Endothelial cell of umbilical vein (primary cell): ENCODE data around the gene RNASE9. TPM values are rescaled to one million over a fixed set of nuclear protein-coding genes. Genes with fewer than 3 reads are reported as not detected.

Source experiments
- BruUV-seq: library from RNA; stranded (reverse); fragments of 400-500 nt; replicated peaks from 2 replicates; lab custom pipeline; 2021; lab: Mats Ljungman, UMichigan
- CTCF ChIA-PET: fragments of 300-600, 350-600 bp; sonication (Branson Sonifier 250); formaldehyde crosslinking; loops from one replicate; lab custom pipeline; 2021; ENCODE audit warnings: antibody characterized with exemption, inconsistent platforms; lab: Charles Lee
- POLR2A ChIA-PET: fragments of 300-600, 350-600 bp; sonication (Branson Sonifier 250); formaldehyde crosslinking; loops from one replicate; lab custom pipeline; 2021; ENCODE audit warnings: antibody characterized with exemption, inconsistent platforms; lab: Charles Lee
- DNase-seq: peaks from one replicate; pipeline ENCODE4 v3.0.0-alpha.2; 2011; ENCODE audit warnings: low read depth, low spot score
- FAIRE-seq: peaks from 2 replicates; lab custom pipeline; 2011; peaks lifted over from hg19 to GRCh38; lab: Jason Lieb, UNC
- H2AFZ ChIP-seq: 2 replicates; pipeline ENCODE4 v1.6.0; 2012; ENCODE audit warnings: low read depth, low read length, control low read depth, inconsistent platforms
- H3K27ac ChIP-seq: 2 replicates; pipeline ENCODE4 v1.5.1; 2011; ENCODE audit warnings: low read depth, mild to moderate bottlenecking, control low read depth, low read length, moderate library complexity; ENCODE audit not compliant: insufficient read depth
- H3K27me3 ChIP-seq, 2 experiments: 2 replicates each; pipeline versions ENCODE4 v1.6.0 to v1.6.1; 2011; ENCODE audit warnings: low read length in 2 of 2, mixed read lengths in 1 of 2; ENCODE audit not compliant: control insufficient read depth in 2 of 2, insufficient read depth in 2 of 2
- H3K36me3 ChIP-seq, 2 experiments: 2 replicates in 1 of 2; 3 replicates in 1 of 2; pipeline ENCODE4 v1.5.1; 2011; ENCODE audit warnings: low read length in 2 of 2, mild to moderate bottlenecking in 1 of 2, moderate library complexity in 1 of 2; ENCODE audit not compliant: control insufficient read depth in 2 of 2, insufficient read depth in 2 of 2; ENCODE audit errors: extremely low read depth in 1 of 2
- H3K4me1 ChIP-seq: 3 replicates; pipeline ENCODE4 v1.5.1; 2011; ENCODE audit warnings: mild to moderate bottlenecking, low read length; ENCODE audit not compliant: control insufficient read depth, insufficient read depth; ENCODE audit errors: extremely low read depth
- H3K4me2 ChIP-seq: 2 replicates; pipeline ENCODE4 v1.6.1; 2011; ENCODE audit warnings: low read length, control low read depth, mixed read lengths; ENCODE audit not compliant: insufficient read depth
- H3K4me3 ChIP-seq, 3 experiments: fragments of 200-600 bp in 1 of 3; sonication (generic), shearing (Covaris generic) in 1 of 3; replicated peaks in 1 of 3; 2 replicates each; pipeline ENCODE4 v1.5.1; 2011 to 2016; ENCODE audit warnings: control low read depth in 3 of 3, low read length in 3 of 3, mild to moderate bottlenecking in 2 of 3, inconsistent platforms in 1 of 3, low read depth in 1 of 3, moderate library complexity in 1 of 3; ENCODE audit not compliant: insufficient read depth in 1 of 3
- H3K79me2 ChIP-seq: 2 replicates; pipeline ENCODE4 v1.6.0; 2012; ENCODE audit warnings: low read length, inconsistent platforms; ENCODE audit not compliant: control insufficient read depth, insufficient read depth
- H3K9ac ChIP-seq: replicated peaks from 2 replicates; pipeline ENCODE3; 2011; ENCODE audit warnings: low read length, control low read depth; ENCODE audit not compliant: insufficient read depth; ENCODE audit errors: extremely low read depth
- H3K9me1 ChIP-seq: replicated peaks from 3 replicates; pipeline ENCODE4 v1.6.0; 2011; ENCODE audit warnings: mild to moderate bottlenecking, low read length; ENCODE audit not compliant: control insufficient read depth, insufficient read depth; ENCODE audit errors: extremely low read depth
- H3K9me3 ChIP-seq: replicated peaks from 2 replicates; pipeline ENCODE4 v1.5.1; 2012; ENCODE audit warnings: low read length, inconsistent platforms; ENCODE audit not compliant: control insufficient read depth, insufficient read depth
- H4K20me1 ChIP-seq: replicated peaks from 2 replicates; pipeline ENCODE3; 2011; ENCODE audit warnings: mild to moderate bottlenecking, low read length; ENCODE audit not compliant: control insufficient read depth, insufficient read depth; ENCODE audit errors: extremely low read depth
- EZH2 ChIP-seq: IDR thresholded peaks from 2 replicates; pipeline ENCODE4 v1.6.1; 2012; ENCODE audit warnings: borderline replicate concordance, low read depth, mild to moderate bottlenecking, moderate library complexity, low read length, inconsistent platforms; ENCODE audit not compliant: severe bottlenecking
- FOS ChIP-seq: IDR thresholded peaks from 2 replicates; pipeline ENCODE4 v1.6.1; 2011; ENCODE audit warnings: mild to moderate bottlenecking, low read length, moderate library complexity, borderline replicate concordance; ENCODE audit not compliant: insufficient read depth
- GATA2 ChIP-seq: IDR thresholded peaks from 2 replicates; pipeline ENCODE4 v1.7.0; 2011; ENCODE audit warnings: low read depth, mild to moderate bottlenecking, moderate library complexity, mixed read lengths, low read length; ENCODE audit not compliant: insufficient read length, insufficient read depth
- JUN ChIP-seq: IDR thresholded peaks from 2 replicates; pipeline ENCODE4 v1.6.1; 2011; ENCODE audit warnings: borderline replicate concordance, low read depth; ENCODE audit not compliant: insufficient read length, insufficient read depth
- MYC ChIP-seq: IDR thresholded peaks from one replicate; pipeline ENCODE4 v1.6.1; 2011; ENCODE audit warnings: mild to moderate bottlenecking, low read depth, low read length
- POLR2A ChIP-seq: IDR thresholded peaks from 2 replicates; pipeline ENCODE4 v1.6.1; 2012; ENCODE audit warnings: low read depth, mild to moderate bottlenecking, control low read depth, low read length
- POLR2AphosphoS5 ChIP-seq: IDR thresholded peaks from 2 replicates; pipeline ENCODE4 v1.6.1; 2012; ENCODE audit warnings: low read depth, mild to moderate bottlenecking, control low read depth, low read length, moderate library complexity; ENCODE audit not compliant: insufficient read depth
- dilution Hi-C: fragments of 300-500 bp; cut with MboI; formaldehyde crosslinking; loops from one replicate; pipeline ENCODE4 v1.15.0; 2019; ENCODE audit warnings: low sequenced_read_pairs; ENCODE audit not compliant: extremely low pct_ligation_motif_present
- intact Hi-C: fragments of 100-400 bp; cut with micrococcal nuclease; formaldehyde crosslinking; loops from one replicate; pipeline ENCODE4 v1.10.0; 2022
- polyA plus RNA-seq, 4 experiments: library from polyadenylated mRNA; depleted of rRNA in 3 of 4; stranded (reverse) in 3 of 4; unstranded in 1 of 4; fragments of >200 nt; gene quantifications; 2 replicates each; pipeline versions ENCODE4 v1.2.1 to v1.2.3, GENCODE V29; 2011 to 2012; ENCODE audit warnings: missing spikeins in 1 of 4
- total RNA-seq: library from RNA; stranded (reverse); gene quantifications from 2 replicates; pipeline ENCODE4 v1.2.3, GENCODE V29; 2021
- TF ChIP-seq, protein P1 (sequence below), 2 donors: IDR thresholded peaks; 1 replicate in 1 of 2; 2 replicates in 1 of 2; pipeline ENCODE4 v1.5.1; 2011; ENCODE audit warnings: low read length in 2 of 2, mild to moderate bottlenecking in 2 of 2, moderate library complexity in 2 of 2, control low read depth in 1 of 2, inconsistent platforms in 1 of 2, low read depth in 1 of 2; ENCODE audit not compliant: insufficient read depth in 1 of 2; ENCODE audit errors: extremely low read depth in 1 of 2
- TF ChIP-seq, protein P2 (sequence below): IDR thresholded peaks from 2 replicates; pipeline ENCODE4 v1.6.1; 2011; ENCODE audit not compliant: insufficient read depth, insufficient read length

The RNASE9 gene
- total and polyA plus RNA-seq, 2 donors (not counting 3 experiments of a cell fraction or from before 2014, with no cell fraction given), result not detected

DNA sequence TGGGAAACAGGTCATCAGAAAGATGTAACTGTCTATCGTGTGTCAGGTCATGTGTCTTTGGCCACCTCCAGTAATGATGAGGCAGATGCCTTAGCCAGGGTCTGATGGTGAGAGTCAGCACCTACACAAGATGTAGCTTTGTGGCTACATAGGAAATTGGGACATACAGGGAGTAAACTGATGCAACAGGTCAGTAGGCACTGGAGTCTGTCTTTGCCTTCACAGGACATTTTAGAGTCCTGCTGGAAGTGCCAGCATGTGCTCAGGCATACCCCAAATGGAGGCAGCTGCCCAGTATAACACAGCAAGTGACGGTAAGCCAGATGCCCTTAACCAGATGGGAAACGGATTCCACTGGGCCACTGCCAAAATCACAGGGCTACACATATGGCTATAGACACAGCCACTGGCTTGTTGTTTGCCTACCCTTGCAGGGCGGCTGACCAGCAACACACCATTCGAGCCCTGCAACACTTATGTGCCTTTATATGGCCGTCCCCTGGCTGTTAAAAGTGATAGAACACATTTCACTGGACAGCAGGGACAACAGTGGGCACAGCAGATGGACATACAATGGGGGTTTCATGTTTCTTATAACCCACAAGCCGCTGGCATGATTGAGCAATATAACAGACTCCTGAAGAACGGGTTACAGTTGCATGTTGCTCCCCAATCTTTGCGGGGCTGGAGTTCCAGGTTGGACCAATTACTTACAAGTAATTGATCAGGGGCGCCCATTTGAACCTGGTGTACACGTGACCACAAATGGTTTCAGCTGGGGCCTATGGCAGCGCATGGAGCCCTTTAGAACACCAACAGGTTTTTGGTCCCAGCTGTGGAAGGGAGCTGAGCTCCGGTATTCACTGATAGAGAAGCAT, 43.2 kb upstream of the RNASE9 start:
- no peaks in the 10 kb centered on the region for H3K4me1 ChIP-seq
- intact Hi-C loops, result no loop called here
- H4K20me1 ChIP-seq, result no peaks in the 10 kb centered on the region
- no peak overlapping the region for H3K9ac ChIP-seq
- no peak for FAIRE-seq
- no peak for TF ChIP-seq POLR2AphosphoS5
- TF ChIP-seq, protein P1, sequence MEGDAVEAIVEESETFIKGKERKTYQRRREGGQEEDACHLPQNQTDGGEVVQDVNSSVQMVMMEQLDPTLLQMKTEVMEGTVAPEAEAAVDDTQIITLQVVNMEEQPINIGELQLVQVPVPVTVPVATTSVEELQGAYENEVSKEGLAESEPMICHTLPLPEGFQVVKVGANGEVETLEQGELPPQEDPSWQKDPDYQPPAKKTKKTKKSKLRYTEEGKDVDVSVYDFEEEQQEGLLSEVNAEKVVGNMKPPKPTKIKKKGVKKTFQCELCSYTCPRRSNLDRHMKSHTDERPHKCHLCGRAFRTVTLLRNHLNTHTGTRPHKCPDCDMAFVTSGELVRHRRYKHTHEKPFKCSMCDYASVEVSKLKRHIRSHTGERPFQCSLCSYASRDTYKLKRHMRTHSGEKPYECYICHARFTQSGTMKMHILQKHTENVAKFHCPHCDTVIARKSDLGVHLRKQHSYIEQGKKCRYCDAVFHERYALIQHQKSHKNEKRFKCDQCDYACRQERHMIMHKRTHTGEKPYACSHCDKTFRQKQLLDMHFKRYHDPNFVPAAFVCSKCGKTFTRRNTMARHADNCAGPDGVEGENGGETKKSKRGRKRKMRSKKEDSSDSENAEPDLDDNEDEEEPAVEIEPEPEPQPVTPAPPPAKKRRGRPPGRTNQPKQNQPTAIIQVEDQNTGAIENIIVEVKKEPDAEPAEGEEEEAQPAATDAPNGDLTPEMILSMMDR (IDR thresholded peaks at IDR 0.05; ENCODE audit: extremely low read depth in 1 of 2, insufficient read depth in 1 of 2, low read depth in 1 of 2, low read length in 2 of 2), result no peak
- TF ChIP-seq, protein P2, sequence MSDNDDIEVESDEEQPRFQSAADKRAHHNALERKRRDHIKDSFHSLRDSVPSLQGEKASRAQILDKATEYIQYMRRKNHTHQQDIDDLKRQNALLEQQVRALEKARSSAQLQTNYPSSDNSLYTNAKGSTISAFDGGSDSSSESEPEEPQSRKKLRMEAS, result no peak
- TF ChIP-seq JUN, result no peak
- TF ChIP-seq EZH2, result no peak
- TF ChIP-seq FOS, result no peak
- TF ChIP-seq POLR2A, result no peak
- no peak for TF ChIP-seq GATA2
- TF ChIP-seq MYC, result no peak
- DNase-seq, result no peak
- no TSS peak for BruUV-seq
- H3K36me3 ChIP-seq, result no peaks in the 10 kb centered on the region
- no peak overlapping the region for H3K4me2 ChIP-seq
- H3K4me3 ChIP-seq, result no peak overlapping the region
- ChIA-PET CTCF (interaction anchor here (0.8 to 8.7 kb wide), 4 partner anchors 86 to 276 kb away, joined by 3 to 110 read pairs (median 43); partner anchors contain the start of genes PIP4P1 and TEP1), POLR2A (no interaction called here)
- H2AFZ ChIP-seq, result no peak overlapping the region
- dilution Hi-C loops, result no loop called here
- no peak overlapping the region for H3K27ac ChIP-seq
- H3K9me3 ChIP-seq, result no peaks in the 10 kb centered on the region
- H3K79me2 ChIP-seq, result no peaks in the 10 kb centered on the region
- no peaks in the 10 kb centered on the region for H3K27me3 ChIP-seq
- H3K9me1 ChIP-seq, result no peaks in the 10 kb centered on the region
